BLaER1 treated with 17β-estradiol and CSF1 and Interleukin-3, amounts not matched to agents 10 nM and 100 nM (cell line): Measurements from ENCODE around the gene MBNL2.

Experiments used
- H3K27ac ChIP-seq, 11 experiments: shearing (Covaris generic); formaldehyde crosslinking; 2 replicates each; pipeline ENCODE4 v1.8.1; 2022
- H3K27me3 ChIP-seq, 11 experiments: shearing (Covaris generic); formaldehyde crosslinking; 2 replicates each; pipeline ENCODE4 v1.8.1; 2022
- H3K36me3 ChIP-seq, 11 experiments: shearing (Covaris generic); formaldehyde crosslinking; 2 replicates each; pipeline ENCODE4 v1.8.1; 2022
- H3K4me1 ChIP-seq, 10 experiments: shearing (Covaris generic); formaldehyde crosslinking; 2 replicates each; pipeline ENCODE4 v1.8.1; 2022
- H3K4me2 ChIP-seq, 11 experiments: shearing (Covaris generic); formaldehyde crosslinking; 2 replicates each; pipeline ENCODE4 v1.8.1; 2022
- H3K4me3 ChIP-seq, 10 experiments: shearing (Covaris generic); formaldehyde crosslinking; 2 replicates each; pipeline ENCODE4 v1.8.1; 2022
- H3K9ac ChIP-seq, 11 experiments: shearing (Covaris generic); formaldehyde crosslinking; 2 replicates each; pipeline ENCODE4 v1.8.1; 2022
- H3K9me3 ChIP-seq, 11 experiments: shearing (Covaris generic); formaldehyde crosslinking; replicated peaks in 1 of 11; 2 replicates each; pipeline ENCODE4 v1.8.1; 2022
- H4K20me1 ChIP-seq, 11 experiments: shearing (Covaris generic); formaldehyde crosslinking; 2 replicates each; pipeline ENCODE4 v1.8.1; 2022
- Cebpa-rat ChIP-seq, 11 experiments: shearing (Covaris generic); IDR thresholded peaks; 2 replicates each; pipeline ENCODE4 v1.8.1; 2022

The MBNL2 gene

GRCh38 chr13:97224544-97225300 lies 2.6 kb downstream of the MBNL2 start:
- no peak for TF ChIP-seq Cebpa-rat (IDR thresholded peaks at IDR 0.05)
- Histone ChIP-seq H3K27ac (peak overlapping the region; percentile 63 to 86 (median 79); a peak in 16 of 22 replicates), H3K4me2 (peak overlapping the region; percentile 95 to 99 (median 98)), H3K27me3 (no peaks in the 10 kb centered on the region), H4K20me1 (peaks cover 0 to 57% (median 5%) of the 10 kb centered on the region in 11 experiments; a peak in 12 of 22 replicates), H3K36me3 (peaks cover 0 to 4% (median 0%) of the 10 kb centered on the region in 11 experiments; a peak in 2 of 22 replicates), H3K9ac (peak overlapping the region; percentile 73 to 86 (median 83); a peak in 19 of 22 replicates), H3K9me3 (peaks cover 0 to under 1% (median 0%) of the 10 kb centered on the region in 11 experiments; a peak in 1 of 22 replicates), H3K4me3 (peak overlapping the region; percentile 70 to 84 (median 74)), H3K4me1 (peaks cover 43 to 54% (median 49%) of the 10 kb centered on the region in 10 experiments)

GRCh38 chr13:97225533-97225932 lies 3.4 kb downstream of the MBNL2 start:
- Histone ChIP-seq H3K9me3 (peaks cover 0 to 4% (median 0%) of the 10 kb centered on the region in 11 experiments; a peak in 1 of 22 replicates), H3K27me3 (no peaks in the 10 kb centered on the region), H3K4me2 (peak overlapping the region; percentile 95 to 99 (median 98)), H3K9ac (peak overlapping the region in 3 of 11 experiments; percentile 2 to 85 (median 20); a peak in 4 of 22 replicates), H4K20me1 (peaks cover 0 to 65% (median 5%) of the 10 kb centered on the region in 11 experiments; a peak in 14 of 22 replicates), H3K36me3 (peaks cover 0 to 6% (median 0%) of the 10 kb centered on the region in 11 experiments; a peak in 4 of 22 replicates), H3K27ac (peak overlapping the region in 6 of 11 experiments; percentile 0 to 86 (median 26); a peak in 6 of 22 replicates), H3K4me1 (peaks cover 43 to 54% (median 49%) of the 10 kb centered on the region in 10 experiments), H3K4me3 (peak overlapping the region in 4 of 10 experiments; percentile 0 to 74 (median 10); a peak in 1 of 20 replicates)
- no peak for TF ChIP-seq Cebpa-rat (IDR thresholded peaks at IDR 0.05)

GRCh38 chr13:97226013-97226412 lies 3.9 kb downstream of the MBNL2 start:
- Histone ChIP-seq H3K27ac (peak overlapping the region in 1 of 11 experiments; percentile 24; a peak in 4 of 22 replicates), H3K36me3 (peaks cover 0 to 11% (median under 1%) of the 10 kb centered on the region in 11 experiments; a peak in 7 of 22 replicates), H3K27me3 (no peaks in the 10 kb centered on the region), H3K9me3 (peaks cover 0 to 4% (median 0%) of the 10 kb centered on the region in 11 experiments; a peak in 1 of 22 replicates), H3K4me3 (peak overlapping the region in 2 of 10 experiments; percentile 0 to 10; a peak in 1 of 20 replicates), H3K9ac (peak overlapping the region in 1 of 11 experiments; percentile 2; a peak in 1 of 22 replicates), H4K20me1 (peaks cover 0 to 70% (median 5%) of the 10 kb centered on the region in 11 experiments; a peak in 14 of 22 replicates), H3K4me1 (peaks cover 43 to 54% (median 49%) of the 10 kb centered on the region in 10 experiments), H3K4me2 (peak overlapping the region; percentile 95 to 99 (median 98))
- no peak for TF ChIP-seq Cebpa-rat (IDR thresholded peaks at IDR 0.05)

- peaks cover 0 to 4% (median 0%) of the 10 kb centered on the region in 11 experiments; a peak in 1 of 22 replicates for H3K9me3 ChIP-seq
- H3K36me3 ChIP-seq, result peaks cover 0 to 16% (median 8%) of the 10 kb centered on the region in 11 experiments; a peak in 8 of 22 replicates
- H3K27ac ChIP-seq, result no peak overlapping the region; a peak in 1 of 22 replicates
- H3K4me1 ChIP-seq, result peaks cover 36 to 46% (median 42%) of the 10 kb centered on the region in 10 experiments
- no peak for TF ChIP-seq Cebpa-rat (IDR thresholded peaks at IDR 0.05)
- H3K4me3 ChIP-seq, result no peak overlapping the region; a peak in 1 of 20 replicates
- peak overlapping the region; percentile 95 to 99 (median 98) for H3K4me2 ChIP-seq
- H3K9ac ChIP-seq, result peak overlapping the region in 2 of 11 experiments; percentile 10 to 24; a peak in 1 of 22 replicates
- H3K27me3 ChIP-seq, result no peaks in the 10 kb centered on the region
- H4K20me1 ChIP-seq, result peaks cover 0 to 80% (median 13%) of the 10 kb centered on the region in 11 experiments; a peak in 14 of 22 replicates
Measured at GRCh38 chr13:97226788-97227627, 4.9 kb downstream of the MBNL2 start.

GRCh38 chr13:97228850-97229521 lies 6.9 kb downstream of the MBNL2 start:
- no peak overlapping the region for H3K27ac ChIP-seq
- H3K4me1 ChIP-seq, result peaks cover 33 to 44% (median 40%) of the 10 kb centered on the region in 10 experiments
- H3K27me3 ChIP-seq, result no peaks in the 10 kb centered on the region
- H3K9me3 ChIP-seq, result peaks cover 0 to 11% (median 2%) of the 10 kb centered on the region in 11 experiments; a peak in 7 of 22 replicates
- H3K36me3 ChIP-seq, result peaks cover 2 to 23% (median 16%) of the 10 kb centered on the region in 11 experiments; a peak in 17 of 22 replicates
- H3K4me2 ChIP-seq, result no peak overlapping the region
- no peak overlapping the region for H3K4me3 ChIP-seq
- peak in 2 of 11 experiments; percentile 38 to 44; a peak in 2 of 22 replicates for TF ChIP-seq Cebpa-rat (IDR thresholded peaks at IDR 0.05)
- H3K9ac ChIP-seq, result no peak overlapping the region
- peaks cover 0 to 95% (median 13%) of the 10 kb centered on the region in 11 experiments; a peak in 14 of 22 replicates for H4K20me1 ChIP-seq

DNA sequence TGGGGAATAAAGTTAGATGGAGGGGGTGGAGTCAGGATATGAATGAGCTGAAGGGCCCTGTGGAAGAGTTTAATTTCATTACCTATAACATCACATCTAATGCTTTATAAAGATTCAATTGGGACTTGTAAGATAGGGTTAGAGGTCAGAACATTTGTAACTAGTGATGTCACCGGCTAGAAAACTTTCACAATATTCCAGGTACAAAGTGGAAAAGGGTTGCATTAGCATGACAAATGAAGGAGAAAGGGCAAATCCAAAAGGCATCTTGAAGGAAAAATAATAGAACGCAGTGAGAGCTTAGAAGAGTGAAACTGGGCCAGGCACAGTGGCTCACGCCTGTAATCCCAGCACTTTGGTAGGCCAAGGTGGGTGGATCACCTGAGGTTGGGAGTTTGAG lies 7.6 kb downstream of the MBNL2 start:
- no peak for TF ChIP-seq Cebpa-rat (IDR thresholded peaks at IDR 0.05)
- H3K4me3 ChIP-seq, result no peak overlapping the region
- no peak overlapping the region for H3K9ac ChIP-seq
- no peak overlapping the region for H3K27ac ChIP-seq
- H3K27me3 ChIP-seq, result no peaks in the 10 kb centered on the region
- H3K4me1 ChIP-seq, result peaks cover 26 to 37% (median 33%) of the 10 kb centered on the region in 10 experiments
- no peak overlapping the region; a peak in 1 of 22 replicates for H3K4me2 ChIP-seq
- peaks cover 0 to 18% (median 9%) of the 10 kb centered on the region in 11 experiments; a peak in 10 of 22 replicates for H3K9me3 ChIP-seq
- peaks cover 6 to 30% (median 22%) of the 10 kb centered on the region in 11 experiments; a peak in 18 of 22 replicates for H3K36me3 ChIP-seq
- peaks cover 0 to 97% (median 13%) of the 10 kb centered on the region in 11 experiments; a peak in 14 of 22 replicates for H4K20me1 ChIP-seq

DNA sequence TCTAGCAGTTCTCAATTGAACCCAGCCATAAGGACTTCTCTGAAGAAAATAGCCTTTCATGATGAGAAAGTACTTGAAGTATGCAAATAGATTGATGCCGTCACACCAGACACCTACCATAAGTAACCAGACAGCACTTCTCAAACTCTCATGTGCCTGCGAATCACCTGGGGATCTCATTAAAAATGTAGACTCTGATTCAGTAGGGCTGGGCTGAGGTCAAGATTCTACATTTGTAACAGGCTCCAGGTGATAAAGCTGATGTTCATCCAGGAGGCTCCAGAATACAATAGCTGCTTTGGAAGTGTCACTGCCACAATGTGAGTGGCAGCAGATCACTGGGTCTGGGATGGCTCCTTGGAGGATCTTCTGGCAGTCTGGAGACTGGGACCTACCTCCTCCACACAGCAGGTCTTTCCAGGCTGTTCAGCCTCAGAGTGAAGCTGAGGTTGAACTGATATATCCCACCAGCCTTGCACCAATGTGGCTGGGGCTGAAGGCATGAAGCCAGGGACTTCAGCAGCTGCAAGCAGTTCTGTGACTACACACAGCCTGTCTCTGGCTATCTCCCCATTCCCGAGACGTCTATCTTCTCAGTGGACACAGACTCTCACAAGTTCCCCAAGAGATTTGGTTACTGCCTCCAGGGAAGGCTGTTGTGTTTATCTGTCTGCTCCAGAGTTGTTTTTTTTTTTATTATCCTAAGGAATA lies 9.1 kb downstream of the MBNL2 start:
- H3K36me3 ChIP-seq, result peaks cover 10 to 41% (median 33%) of the 10 kb centered on the region in 11 experiments; a peak in 19 of 22 replicates
- TF ChIP-seq Cebpa-rat (IDR thresholded peaks at IDR 0.05), result no peak
- H3K27me3 ChIP-seq, result no peaks in the 10 kb centered on the region
- peaks cover 0 to 97% (median 12%) of the 10 kb centered on the region in 11 experiments; a peak in 14 of 22 replicates for H4K20me1 ChIP-seq
- H3K27ac ChIP-seq, result no peak overlapping the region
- no peak overlapping the region for H3K9ac ChIP-seq
- no peak overlapping the region for H3K4me3 ChIP-seq
- H3K4me1 ChIP-seq, result peaks cover 11 to 21% (median 17%) of the 10 kb centered on the region in 10 experiments
- H3K4me2 ChIP-seq, result no peak overlapping the region
- H3K9me3 ChIP-seq, result peaks cover 0 to 28% (median 12%) of the 10 kb centered on the region in 11 experiments; a peak in 11 of 22 replicates
